ENCODE data around the gene RAB28.

The RAB28 gene

DNA sequence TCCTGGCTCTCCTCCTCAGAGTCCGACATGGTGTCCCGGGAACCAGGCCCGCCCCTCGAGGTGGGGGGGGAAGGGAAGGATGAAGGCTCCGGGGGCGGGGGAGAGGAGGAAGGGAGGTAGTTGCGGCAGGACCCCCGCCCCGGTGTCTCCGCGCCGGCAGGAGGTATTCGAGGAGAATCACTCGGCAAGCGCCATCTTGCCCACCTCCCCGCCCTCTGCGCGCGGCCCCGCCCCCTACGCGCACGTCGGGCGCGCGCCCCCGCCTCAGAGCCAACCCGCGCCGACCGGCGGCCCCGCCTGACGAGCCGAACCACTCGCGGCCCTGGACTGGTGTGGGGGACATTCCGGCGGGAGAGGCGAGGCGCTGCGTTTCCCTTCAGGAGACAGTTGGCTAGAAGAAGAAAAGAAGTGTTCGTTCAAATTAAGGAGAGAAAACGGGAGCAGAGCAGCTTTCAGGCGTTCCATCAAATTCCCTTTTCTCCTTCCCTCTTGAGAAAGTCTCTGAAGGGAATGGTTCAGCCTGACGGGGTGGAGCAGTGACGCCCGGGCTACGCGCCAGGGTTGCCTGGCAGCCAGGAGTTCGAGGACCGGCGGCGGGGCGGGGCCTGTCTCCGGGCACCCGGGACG, at the start of gene RAB28:
RAB28 (minus strand) TSS at position 219 of the 627 bp plus-strand sequence.
- peak; percentile 94 for DNase-seq

DNA sequence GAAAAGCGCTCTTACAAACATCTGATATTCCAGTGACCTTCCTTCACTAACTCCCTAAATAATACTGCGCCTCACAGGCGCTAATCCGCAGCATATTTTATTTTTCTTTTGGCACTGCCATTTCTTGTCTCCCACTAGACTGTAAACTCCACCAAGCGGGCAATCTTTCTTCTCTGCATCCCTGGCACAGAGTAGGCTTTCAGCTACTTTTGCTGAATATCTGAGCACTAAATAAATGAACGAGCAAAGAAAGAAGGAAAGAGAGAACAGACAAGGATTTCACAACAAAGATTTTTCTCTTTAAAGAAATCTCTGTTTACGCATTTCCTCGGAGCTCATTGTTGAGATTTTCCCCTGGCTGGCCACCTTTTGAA, 47.5 kb upstream of the RAB28 start:
- no peak for DNase-seq

DNA sequence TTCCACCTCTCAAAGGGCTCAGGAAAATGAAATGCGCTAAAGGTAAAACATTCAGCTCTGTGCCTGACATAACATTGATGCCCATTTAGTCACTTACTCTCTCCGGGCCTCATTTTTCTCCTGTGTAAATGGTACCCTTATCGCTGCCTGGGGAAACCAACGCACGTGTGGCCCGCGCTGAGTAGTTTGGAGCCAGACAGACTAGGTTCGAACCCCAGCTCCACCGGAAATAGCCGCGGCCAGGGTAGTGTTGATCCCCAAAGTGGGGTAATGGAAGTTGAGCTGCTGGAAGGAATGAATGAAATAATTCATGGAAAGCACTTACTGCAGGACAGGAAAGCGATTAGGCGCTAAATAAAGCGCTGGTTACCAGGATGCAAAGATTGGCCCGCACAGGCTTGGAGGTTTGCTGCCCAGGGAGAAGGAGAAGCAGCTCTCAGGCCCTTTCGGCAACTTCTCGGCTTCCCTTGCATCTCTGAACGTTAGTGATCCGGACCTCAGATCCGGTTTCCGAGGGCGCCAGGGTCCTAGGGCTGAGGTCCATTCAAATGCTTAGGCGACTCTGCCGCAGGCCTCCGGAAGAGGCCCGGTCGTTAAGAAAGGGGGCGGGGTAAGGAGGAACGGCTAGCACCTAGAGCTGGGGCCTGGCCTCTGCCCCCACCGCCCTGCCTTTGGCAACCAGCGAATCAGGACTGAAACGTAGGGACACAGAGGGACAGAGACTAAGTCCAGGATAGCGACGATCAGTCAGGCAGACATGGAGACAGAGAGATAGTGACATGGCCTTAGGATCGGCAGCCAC, 46.9 kb upstream of the RAB28 start:
- no peak for DNase-seq

DNA sequence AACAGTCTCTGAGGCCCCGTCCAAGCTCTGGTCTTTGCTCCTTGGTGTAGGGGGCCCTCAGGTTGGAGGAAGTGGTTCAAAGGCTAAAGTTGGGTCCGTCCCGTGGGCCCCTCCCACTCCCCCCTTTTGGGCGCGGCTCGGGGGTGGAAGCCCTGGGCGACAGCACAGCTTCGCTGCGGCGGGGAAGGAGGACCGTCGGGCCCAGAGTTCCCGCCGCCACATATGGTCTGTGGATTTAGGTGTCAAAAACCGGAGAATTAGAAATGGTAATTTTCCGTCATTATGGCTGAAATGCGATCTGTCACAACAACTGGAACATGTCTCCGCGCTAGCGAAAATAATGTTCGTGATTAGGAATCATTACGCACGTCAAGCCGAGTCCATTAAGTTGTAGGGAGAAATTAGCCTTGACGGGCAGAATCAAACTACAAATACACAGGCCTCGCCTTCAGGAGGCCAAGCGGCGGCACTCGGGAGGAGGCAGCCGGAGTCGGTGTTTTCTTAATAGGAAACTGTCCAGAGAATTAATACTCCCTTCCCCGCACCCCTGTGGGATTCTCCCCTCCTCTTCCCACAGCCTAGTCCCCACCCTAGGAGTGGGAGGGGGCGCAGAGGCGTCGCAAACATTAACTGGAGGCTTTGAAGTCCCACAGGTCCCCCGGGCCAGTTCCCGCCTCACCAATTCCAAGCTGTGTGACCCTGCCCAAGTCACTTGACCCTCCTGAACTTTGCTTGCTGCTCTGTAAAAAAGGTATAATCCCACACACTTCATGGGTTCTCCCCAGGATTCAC, 45.2 kb upstream of the RAB28 start:
- DNase-seq, result no peak

DNA sequence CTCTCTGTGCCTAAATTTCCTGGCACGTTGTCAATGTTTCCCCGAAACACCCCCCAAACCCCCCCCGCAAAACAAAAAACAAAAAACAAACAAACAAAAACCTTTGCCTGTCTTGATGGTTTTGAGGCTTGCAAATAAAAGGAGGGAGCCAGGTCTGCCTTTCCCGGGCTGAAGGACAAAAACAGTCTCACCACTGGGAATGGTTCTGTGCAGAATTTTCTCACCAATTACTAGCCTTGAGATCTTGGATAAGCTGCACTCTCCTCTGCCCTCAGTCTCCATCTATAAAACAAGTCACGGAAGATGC, 44.6 kb upstream of the RAB28 start:
- no peak for DNase-seq

DNA sequence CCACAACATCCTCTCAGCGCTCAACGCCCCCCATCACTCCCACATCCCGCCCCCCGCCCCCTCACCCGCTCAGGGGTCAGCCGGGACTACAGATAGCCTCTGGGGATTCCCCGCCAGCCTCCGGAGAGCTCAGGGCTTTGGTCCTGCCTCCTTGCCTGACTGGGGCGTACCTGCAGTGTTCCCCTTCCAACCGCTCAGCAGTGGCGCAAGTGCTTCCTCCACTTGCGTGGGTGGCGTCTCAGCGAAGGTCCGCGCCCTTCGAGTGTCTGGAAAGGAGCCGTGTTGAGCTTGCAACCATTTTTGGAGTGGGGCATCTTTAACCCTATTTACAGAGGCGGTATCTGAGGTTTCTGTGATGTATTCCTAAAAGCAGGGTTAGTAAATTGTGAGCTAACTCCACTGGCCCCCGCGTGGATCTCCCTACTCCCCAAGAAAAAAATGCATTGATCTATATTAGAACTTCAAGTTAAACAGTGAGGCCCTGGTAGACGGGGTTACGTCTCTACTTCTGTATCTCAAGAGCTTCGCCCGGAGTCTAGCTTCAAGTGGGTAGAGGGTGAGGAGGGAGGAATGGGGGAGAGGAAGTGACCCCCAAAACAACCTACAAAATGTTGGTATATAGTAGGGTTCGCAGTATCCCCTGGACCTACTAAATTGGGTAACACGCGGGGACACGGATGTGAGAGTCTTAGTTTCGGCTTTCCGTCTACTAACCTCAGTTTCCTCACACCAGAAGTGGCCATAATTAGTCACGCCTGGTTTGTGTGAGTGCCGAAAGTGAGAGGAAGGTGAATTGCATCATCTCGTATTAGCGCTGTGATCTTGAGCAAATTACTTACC, 44.1 kb upstream of the RAB28 start:
- DNase-seq, result no peak

DNA sequence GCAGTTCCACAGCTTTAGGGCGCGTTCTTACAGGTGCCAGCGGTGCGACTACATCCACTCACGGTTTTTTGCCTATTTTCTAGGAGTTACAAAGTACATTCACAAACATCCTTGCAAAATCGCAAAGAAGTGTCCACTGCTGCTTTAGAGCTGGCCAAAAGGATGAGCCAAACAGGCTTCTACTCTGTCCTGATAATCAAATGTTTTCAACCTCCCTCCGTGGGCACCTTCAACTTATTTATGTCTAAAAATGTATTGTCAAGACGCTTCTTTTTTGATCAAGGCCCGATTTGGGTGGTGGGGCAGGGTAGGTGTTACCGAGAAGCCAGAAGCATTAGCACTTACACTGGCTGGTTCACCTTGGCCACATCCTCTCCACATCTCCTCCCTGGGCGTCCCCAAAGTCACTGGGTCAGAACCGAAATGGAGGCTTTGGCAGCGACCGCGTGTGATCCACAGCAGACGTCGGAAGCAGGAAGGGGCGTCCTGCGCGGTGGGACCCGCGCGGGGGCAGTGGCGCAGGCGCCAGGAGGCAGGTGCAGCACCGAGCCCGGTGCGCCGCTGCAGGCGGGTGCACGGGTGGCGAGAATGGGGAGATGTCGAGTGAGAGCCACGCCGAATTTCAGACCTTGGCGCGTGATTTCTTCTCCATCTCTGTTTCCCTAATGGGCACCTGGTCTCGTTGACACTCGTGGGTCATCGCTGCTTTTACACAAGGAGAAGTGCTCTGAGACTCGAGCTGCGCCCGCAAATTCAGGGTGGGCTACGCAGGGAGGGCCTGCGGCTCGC, 43.2 kb upstream of the RAB28 start:
- no peak for DNase-seq

DNA sequence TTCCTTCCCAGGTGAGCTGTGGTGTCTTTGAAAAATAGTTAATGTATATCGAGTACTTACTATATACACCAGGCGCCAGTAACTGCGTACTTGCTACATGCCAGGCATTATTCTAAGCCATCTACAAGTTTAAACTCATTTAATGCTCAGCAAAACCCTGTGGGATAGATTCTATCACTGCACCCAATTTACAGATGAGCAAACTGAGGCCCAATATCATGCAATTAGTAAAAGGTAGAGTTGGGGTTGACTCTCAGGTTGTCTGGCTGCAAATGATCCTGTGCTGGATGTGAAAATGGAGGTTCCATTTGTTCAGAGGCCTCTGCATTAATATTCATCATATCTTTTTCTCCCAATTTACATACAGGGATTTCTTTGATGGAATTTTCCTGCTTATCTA, 42.5 kb upstream of the RAB28 start:
- no peak for DNase-seq

DNA sequence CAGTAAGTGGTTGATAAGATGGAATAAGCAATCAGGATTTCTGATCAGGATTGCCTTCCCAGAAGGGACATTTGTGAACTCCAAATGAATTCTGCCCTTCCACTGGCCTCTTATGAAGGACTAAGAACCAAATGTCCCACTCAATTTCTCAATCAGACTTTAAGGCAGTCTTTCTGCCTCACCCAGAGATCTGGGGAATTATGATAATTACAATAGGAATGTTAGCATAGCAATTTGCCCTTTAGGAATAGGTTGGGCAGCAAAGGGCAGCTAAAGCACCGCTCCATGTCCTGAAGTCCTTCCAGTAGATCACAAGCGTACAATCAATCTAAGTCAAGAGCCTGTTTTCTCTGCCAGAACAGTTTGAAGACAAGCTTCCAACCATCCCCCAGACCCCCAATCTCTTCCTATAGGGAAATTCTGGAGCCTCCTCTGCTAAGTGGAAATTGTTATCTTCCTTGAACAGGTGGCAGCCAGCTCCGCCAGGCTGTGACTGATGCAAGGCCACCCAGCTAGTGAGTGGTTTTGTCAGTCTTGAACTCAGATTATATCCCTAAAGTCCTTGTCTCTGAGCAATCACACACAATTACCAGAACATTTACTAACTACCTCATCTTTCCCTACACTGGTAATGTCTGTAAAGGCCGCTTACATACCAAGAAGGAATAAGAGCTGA, 41.6 kb upstream of the RAB28 start:
- DNase-seq, result no peak

DNA sequence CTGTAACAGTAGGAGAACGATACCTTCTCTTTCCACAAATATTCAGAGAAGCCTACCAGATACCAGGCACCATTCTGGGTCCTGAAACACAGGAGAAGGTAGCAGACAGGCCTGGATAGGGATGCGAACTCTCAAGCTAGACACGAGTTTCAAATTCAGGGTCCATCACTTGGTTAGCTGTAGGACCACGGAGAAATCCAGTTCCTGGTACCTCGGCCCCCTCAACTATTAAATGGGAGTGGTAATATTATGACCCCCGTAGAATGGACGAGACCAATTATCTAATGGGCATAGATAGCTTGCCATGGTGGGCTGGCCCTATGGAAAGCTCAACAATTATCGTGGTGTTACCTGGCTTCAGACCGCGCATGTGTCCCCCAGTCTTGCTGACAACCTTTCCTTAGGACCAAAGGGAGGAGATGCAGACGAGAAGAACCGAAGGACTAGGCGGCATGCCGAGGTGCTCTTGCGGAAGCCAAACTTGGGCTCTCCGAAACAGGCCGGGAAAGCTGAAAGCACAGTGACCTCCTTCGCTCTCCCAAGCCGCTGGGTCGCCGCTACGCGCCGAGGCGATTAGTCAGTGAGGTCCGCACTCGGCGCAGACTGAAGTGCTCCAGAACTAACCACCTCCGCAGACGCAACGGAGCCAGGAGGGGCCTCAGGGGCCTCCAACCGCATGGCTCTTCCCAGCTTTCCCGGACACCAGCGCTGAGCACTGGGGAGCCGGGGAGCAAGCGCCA, 40.5 kb upstream of the RAB28 start:
- no peak for DNase-seq

DNA sequence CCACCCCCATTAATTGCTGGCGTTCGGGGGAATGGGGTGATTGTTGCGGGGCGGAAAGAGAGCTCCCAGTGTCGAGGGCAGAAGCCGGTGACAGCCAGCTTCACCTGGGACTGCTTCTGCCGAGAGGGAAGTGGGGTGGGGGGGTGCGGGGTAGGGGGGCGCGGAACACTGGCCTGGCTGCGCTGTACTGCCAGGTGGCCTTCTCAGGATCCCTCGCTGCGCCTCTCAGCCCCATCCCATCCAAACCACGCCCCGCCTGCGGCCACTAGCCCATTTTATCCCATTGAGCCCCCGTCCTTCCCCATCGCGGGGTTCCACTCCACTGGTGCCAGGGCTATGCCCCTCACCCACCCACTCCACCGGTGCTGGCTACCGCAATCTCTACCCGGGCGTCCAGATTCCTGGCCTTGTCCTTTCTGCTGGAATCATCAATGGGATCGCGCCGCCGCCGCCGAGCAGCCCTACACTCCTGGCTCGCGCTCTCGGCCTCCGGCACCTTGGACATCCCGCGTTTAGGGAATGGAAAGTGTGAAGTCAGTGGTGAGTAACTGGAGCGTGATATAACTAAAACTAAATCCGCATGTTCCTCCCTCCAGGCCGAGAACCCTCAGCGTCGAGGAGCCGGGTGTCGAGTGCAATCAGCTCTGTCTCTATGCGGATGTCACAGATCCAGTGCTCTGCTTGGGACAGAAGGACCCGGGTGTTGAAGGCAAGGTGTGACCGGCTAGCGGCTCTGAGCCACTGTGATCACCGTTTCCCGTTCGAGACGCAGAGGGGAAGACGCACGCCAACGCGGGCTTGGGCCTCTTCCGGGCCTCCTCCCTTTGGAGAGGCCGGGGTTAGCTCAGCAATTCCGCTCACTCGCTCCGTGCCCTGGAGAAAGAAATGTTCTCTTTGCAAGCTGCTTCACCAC, 39.7 kb upstream of the RAB28 start:
- no peak for DNase-seq

DNA sequence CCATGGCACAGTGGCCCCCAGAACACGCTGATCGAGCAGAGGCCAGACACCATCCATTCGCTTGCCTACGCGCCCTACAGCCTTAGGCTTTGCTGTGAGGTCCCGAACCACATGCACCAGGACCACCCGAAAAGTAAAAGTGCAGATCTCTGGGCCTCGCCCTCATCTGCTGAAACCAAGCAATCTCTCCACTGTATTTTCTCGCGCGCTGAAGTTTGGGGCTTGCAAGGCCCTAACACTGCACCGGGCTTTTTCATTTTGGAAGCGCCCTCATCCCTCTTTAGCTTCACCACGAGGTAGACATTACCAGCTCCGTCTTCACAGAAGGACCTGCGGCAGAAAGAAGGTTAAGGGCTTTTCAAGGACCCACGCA, 39.0 kb upstream of the RAB28 start:
- no peak for DNase-seq

DNA sequence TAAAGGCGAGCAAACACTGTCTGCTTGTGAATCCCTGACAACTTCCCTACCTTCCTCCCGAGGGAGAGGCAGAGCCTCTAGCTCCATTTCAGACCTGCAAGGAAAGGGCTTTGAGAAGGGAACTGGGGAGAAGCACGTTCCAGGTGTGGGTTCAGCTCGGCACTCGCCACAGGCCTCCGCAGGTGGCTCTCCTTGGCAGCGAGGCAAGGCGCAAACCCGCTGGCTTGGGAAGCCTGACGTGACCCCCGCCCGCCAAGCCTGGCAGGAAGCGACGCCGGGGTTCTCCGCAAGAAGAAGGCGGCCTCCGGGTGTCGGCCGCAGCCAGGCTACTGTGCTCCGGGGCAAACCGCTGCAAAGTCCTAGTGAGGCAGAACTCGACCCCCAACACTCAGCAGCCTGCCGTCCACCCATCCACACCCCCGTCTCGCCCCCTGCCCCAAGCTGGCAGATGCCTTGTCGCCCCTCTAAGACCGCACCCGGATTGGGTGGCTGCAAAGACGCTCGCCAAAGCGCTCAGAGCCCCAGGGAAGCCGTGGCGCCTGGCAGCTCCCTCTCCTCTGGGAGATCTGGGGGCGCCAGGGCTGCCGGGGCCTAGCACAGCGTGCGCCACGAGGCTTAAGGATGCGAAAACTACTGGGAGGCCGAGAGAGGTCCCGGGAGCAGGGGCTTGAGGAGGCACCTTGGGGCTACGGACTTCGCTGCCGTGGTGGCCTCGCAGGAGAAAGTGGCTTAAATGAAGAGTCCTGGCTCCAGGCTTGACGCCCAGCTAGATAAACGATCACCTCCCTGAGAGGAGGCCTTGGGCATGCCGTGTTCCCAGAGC, 38.4 kb upstream of the RAB28 start:
- no peak for DNase-seq

DNA sequence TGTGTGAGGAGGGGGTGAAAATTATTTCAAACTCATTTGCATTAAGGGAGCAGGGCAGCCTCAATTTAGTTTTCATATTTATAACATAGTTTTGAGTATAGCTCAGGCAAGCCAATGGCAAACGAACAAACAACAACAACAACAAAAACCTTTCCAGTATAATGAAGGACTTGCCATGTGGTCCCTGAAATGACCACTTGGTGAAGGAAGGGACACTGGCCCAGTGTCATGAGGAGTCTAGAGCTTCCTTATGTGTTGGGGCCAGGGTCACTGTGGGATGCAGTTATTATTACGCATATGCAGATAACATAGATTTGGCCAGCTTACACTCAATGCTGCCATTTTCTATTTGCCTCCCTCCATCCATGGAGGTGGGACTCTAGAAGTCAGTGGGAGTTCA, 36.9 kb upstream of the RAB28 start:
- DNase-seq, result no peak

DNA sequence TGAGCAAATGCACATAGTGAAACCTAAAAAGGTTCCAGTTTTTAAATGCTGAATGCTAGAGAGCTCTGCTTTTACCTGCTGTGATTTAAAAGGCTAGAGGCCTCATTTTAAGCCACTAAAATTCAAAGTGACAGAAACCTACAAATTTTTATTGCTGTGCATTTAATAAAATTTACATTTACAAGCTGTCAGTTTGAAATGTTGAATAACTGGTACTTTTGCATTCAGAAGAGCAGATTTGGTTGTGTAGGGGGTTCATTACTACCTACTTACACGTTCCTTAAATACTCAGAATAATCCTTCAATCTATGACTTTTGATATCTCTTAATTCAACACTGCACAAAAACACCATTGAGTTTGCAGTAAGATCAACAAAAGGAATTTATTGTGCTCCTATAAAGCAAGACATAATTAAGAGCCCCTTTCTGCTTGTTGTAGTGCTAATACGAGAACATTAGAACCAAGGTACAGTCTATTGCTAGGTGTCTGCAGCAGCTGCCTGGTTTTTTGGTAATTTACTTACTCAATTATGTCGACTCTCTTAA, 32.2 kb upstream of the RAB28 start:
- DNase-seq, result no peak

DNA sequence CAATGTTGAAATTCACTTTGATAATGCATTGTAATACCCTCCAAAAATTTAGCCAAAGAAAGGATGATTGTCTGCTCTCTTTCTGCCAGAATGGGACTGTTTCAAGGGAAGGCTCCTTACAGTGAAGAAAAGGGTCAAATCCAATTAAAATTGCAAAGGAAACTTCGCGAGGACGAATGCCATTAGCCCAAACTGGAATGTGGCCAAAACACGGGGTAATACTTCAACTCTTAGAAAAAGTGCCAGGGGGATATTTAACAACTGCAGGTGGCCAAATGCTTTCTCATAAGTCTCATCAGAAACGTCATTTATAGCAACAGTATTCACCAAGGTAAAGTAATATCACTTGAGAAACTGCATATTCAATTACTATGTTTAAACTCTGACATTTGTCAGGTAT, 31.1 kb upstream of the RAB28 start:
- DNase-seq, result no peak

DNA sequence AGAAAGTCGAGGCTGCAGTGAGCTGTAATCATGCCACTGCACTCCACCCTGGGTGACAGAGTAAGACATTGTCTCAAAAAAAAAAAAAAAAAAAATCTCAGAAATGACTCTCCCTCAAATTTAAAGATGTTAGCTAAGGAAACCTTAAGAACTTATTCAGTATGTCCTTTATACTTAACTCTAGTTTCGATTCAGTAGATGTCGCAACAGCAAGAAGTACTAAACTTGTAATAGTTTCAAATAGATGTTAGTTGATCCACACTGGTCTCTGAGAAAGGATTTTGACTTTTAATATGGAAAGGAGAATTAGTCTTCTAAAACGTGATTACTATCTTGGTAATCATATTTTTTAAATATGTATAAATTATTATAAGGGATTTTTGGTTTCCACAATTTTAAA, 30.6 kb upstream of the RAB28 start:
- no peak for DNase-seq

DNA sequence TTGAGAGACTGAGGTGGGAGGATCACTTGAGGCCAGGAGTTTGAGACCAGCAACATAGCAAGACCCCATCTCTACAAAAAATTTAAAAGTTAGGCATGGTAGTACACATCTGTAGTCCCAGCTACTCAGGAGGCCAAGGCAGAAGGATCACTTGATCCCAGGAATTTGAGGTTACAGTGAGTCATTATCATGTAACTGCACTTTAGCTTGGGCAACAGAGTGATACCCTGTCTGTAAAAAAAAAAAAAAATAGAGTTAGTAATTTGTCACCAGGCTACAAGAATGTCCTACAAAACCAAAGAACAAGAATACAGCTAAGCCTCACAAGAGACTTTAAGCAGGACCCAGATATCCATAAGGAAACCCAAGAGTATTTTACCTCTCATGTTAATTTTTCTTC, 27.0 kb upstream of the RAB28 start:
- no peak for DNase-seq

DNA sequence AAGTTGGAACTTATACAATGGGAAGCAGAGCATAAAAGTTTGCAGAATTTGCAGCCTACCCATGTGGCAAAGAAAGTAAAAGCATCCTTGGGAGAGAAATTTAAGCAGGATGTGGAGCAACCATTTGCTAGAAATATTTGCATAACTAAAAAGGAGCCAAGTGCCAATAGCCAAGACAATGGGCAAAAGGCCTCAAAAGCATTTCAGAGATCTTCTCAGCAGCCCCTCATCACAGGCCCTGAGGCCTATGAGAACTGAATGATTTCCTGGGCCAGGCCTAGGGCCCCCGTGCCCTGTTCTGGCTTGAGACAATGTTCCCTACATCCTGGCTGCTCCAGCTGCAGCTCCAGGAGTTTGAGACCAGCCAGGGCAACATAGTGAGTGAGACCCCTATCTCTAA, 25.3 kb upstream of the RAB28 start:
- no peak for DNase-seq

Data from NCI-H526 treated with DMSO at 0.1 percent for 48 hours (cell line).